Cardiac muscle cell (in vitro differentiated cells and primary cell): ENCODE results near the gene TARS1. TPM values are rescaled to one million over a fixed set of nuclear protein-coding genes. Genes with fewer than 3 reads are reported as not detected.

Experiments
- DNase-seq, 2 donors: peaks; one replicate each; pipeline versions ENCODE4 v3.0.0 to v3.0.0-alpha.2; 2010 to 2017; ENCODE audit warnings: low read depth in 1 of 2, low spot score in 1 of 2
- H3K27ac ChIP-seq: fragments of 200-600 bp; sonication (generic); 2 replicates; pipeline ENCODE4 v1.5.1; 2016
- H3K27me3 ChIP-seq: fragments of 200-600 bp; sonication (generic); 2 replicates; pipeline ENCODE4 v1.6.0; 2016; ENCODE audit warnings: control low read depth
- H3K36me3 ChIP-seq: fragments of 200-600 bp; sonication (generic); 2 replicates; pipeline ENCODE4 v1.5.1; 2016; ENCODE audit warnings: control low read depth
- H3K4me1 ChIP-seq: fragments of 200-600 bp; sonication (generic); 2 replicates; pipeline ENCODE4 v1.8.1; 2017; ENCODE audit warnings: low read depth, mild to moderate bottlenecking, mixed run types
- H3K4me3 ChIP-seq: fragments of 200-600 bp; sonication (generic); 2 replicates; pipeline ENCODE4 v1.5.1; 2016; ENCODE audit warnings: mild to moderate bottlenecking
- H3K9me3 ChIP-seq: fragments of 200-600 bp; sonication (generic); 2 replicates; pipeline ENCODE4 v1.5.1; 2017; ENCODE audit warnings: low read depth, mild to moderate bottlenecking, control low read depth
- CTCF ChIP-seq: IDR thresholded peaks from 2 replicates; pipeline ENCODE4 v1.5.1; 2012; ENCODE audit warnings: low read depth, mild to moderate bottlenecking, low read length
- polyA plus RNA-seq: library from polyadenylated mRNA; unstranded; fragments of >200 nt; fragmentation: Nextera tagmentation; extraction: Ambion mirVana; gene quantifications from 2 replicates; pipeline ENCODE4 v1.2.1, GENCODE V29; 2016
- total RNA-seq: library from RNA; depleted of rRNA; stranded (reverse); fragments of >200 nt; gene quantifications from 2 replicates; pipeline ENCODE4 v1.2.3, GENCODE V29; 2016

TARS1 gene
- total and polyA plus RNA-seq, 2 experiments from 2014 or later: 80.5 to 80.8 TPM

- no peak for TF ChIP-seq CTCF
- H3K4me3 ChIP-seq: no peak overlapping the region
- H3K27ac ChIP-seq: no peak overlapping the region
- DNase-seq: peak in 1 of 2 donors; percentile 16
- no peaks in the 10 kb centered on the region for H3K27me3 ChIP-seq
- H3K4me1 ChIP-seq: no peaks in the 10 kb centered on the region
- no peaks in the 10 kb centered on the region for H3K9me3 ChIP-seq
- no peaks in the 10 kb centered on the region for H3K36me3 ChIP-seq
Measured at GRCh38 chr5:33494466-33494865, 53.7 kb downstream of the TARS1 start.

GRCh38 chr5:33501260-33501659 lies 60.5 kb downstream of the TARS1 start:
- Histone ChIP-seq H3K27ac (no peak overlapping the region), H3K4me3 (no peak overlapping the region), H3K4me1 (no peaks in the 10 kb centered on the region), H3K27me3 (no peaks in the 10 kb centered on the region), H3K36me3 (no peaks in the 10 kb centered on the region), H3K9me3 (no peaks in the 10 kb centered on the region)
- no peak for DNase-seq
- no peak for TF ChIP-seq CTCF

- Histone ChIP-seq H3K27me3 (no peaks in the 10 kb centered on the region), H3K36me3 (no peaks in the 10 kb centered on the region), H3K27ac (no peak overlapping the region), H3K4me3 (no peak overlapping the region), H3K9me3 (no peaks in the 10 kb centered on the region), H3K4me1 (no peaks in the 10 kb centered on the region)
- no peak for DNase-seq
- no peak for TF ChIP-seq CTCF
Measured at GRCh38 chr5:33501899-33502298, 61.1 kb downstream of the TARS1 start.

- H3K27me3 ChIP-seq: no peaks in the 10 kb centered on the region
- no peak overlapping the region for H3K27ac ChIP-seq
- TF ChIP-seq CTCF: no peak
- no peaks in the 10 kb centered on the region for H3K4me1 ChIP-seq
- no peaks in the 10 kb centered on the region for H3K36me3 ChIP-seq
- H3K4me3 ChIP-seq: no peak overlapping the region
- H3K9me3 ChIP-seq: no peaks in the 10 kb centered on the region
- DNase-seq: no peak
Measured at GRCh38 chr5:33504570-33504969, 63.8 kb downstream of the TARS1 start.

- no peak for DNase-seq
- Histone ChIP-seq H3K9me3 (no peaks in the 10 kb centered on the region), H3K27me3 (no peaks in the 10 kb centered on the region), H3K36me3 (no peaks in the 10 kb centered on the region), H3K27ac (no peak overlapping the region), H3K4me1 (no peaks in the 10 kb centered on the region), H3K4me3 (no peak overlapping the region)
- no peak for TF ChIP-seq CTCF
Measured at GRCh38 chr5:33507426-33507825, 66.7 kb downstream of the TARS1 start.

- Histone ChIP-seq H3K27ac (no peak overlapping the region), H3K4me1 (no peaks in the 10 kb centered on the region), H3K9me3 (no peaks in the 10 kb centered on the region), H3K4me3 (no peak overlapping the region), H3K27me3 (no peaks in the 10 kb centered on the region), H3K36me3 (no peaks in the 10 kb centered on the region)
- no peak for TF ChIP-seq CTCF
- DNase-seq: no peak
Measured at GRCh38 chr5:33509036-33509435, 68.3 kb downstream of the TARS1 start.
